Hepatic stellate cell (primary cell): ENCODE data around the gene HS3ST2.
"Not testable (repeated sequence)": the region's sequence is repeated elsewhere in the genome, so short reads cannot be mapped to it uniquely, and the experiment has no call there.

ENCODE experiments used
- DNase-seq: peaks from one replicate; pipeline ENCODE4 v3.0.0; 2011; ENCODE audit warnings: low spot score

Gene HS3ST2

GRCh38 chr16:22933173-22933572 lies 119.2 kb downstream of the HS3ST2 start:
- DNase-seq = no peak

GRCh38 chr16:22934786-22935185 lies 120.8 kb downstream of the HS3ST2 start:
- DNase-seq = no peak

- no peak for DNase-seq
These were observed 123.2 kb downstream of the HS3ST2 start for GRCh38 chr16:22937169-22937568.

GRCh38 chr16:22938647-22939046 lies 124.7 kb downstream of the HS3ST2 start:
- no peak for DNase-seq

DNA sequence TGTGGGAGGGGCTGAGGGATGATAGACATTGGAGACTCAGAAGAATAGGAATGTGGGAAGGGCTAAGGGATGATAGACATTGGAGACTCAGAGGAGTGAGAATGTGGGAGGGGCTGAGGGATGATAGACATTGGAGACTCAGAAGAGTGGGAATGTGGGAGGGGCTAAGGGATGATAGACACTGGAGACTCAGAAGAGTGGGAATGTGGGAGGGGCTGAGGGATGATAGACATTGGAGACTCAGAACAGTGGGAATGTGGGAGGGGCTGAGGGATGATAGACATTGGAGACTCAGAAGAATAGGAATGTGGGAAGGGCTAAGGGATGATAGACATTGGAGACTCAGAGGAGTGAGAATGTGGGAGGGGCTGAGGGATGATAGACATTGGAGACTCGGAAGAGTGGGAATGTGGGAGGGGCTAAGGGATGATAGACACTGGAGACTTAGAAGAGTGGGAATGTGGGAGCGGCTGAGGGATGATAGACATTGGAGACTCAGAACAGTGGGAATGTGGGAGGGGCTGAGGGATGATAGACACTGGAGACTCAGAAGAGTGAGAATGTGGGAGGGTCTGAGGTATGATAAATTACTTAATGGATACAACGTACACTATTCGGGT lies 125.9 kb downstream of the HS3ST2 start:
- DNase-seq = not testable (repeated sequence)

- no peak for DNase-seq
These were observed 128.1 kb downstream of the HS3ST2 start for GRCh38 chr16:22941970-22942501.

- DNase-seq = no peak
These were observed 128.8 kb downstream of the HS3ST2 start for GRCh38 chr16:22942811-22943210.

DNA sequence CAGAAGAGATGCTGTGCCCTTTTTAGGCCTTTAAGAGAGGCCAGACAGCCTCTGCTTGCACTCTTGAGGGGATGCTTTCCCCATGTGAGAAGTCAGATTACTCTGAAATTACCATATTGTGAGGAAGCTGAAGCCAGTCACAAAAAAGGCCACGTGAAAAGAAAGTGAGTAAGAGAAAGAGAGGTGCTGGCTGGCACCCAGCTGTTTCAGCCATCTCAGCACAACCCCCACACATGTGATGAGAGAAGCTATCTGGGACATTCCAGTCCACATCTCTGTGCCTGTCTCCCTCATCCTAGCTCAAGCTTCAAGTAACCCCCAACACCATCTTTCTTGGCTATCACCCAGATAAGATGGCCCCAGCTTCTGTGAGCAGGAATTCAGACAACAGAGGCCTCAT lies 131.4 kb downstream of the HS3ST2 start:
- no peak for DNase-seq

DNA sequence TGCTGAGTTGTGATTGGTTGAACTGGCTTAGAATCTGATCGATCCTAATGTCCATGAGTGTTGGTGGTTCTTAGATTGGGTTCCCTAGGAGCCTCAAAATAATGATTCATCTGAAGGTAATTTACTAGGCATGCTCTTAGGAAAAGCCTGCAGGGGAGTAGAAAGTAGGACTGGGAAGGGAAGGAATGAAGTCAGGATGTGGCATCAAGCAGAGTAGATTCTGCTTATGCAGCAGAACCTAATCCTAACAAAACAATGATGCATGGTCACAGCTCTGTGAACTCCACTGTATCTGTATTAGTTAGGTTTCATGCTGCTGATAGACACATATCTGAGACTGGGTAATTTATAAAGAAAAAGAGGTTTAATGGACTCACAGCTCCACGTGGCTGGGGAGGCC lies 132.5 kb downstream of the HS3ST2 start:
- no peak for DNase-seq

GRCh38 chr16:22948058-22948602 lies 134.2 kb downstream of the HS3ST2 start:
- no peak for DNase-seq

- peak; percentile 36 for DNase-seq
These were observed 134.8 kb downstream of the HS3ST2 start for GRCh38 chr16:22948603-22949368.

DNA sequence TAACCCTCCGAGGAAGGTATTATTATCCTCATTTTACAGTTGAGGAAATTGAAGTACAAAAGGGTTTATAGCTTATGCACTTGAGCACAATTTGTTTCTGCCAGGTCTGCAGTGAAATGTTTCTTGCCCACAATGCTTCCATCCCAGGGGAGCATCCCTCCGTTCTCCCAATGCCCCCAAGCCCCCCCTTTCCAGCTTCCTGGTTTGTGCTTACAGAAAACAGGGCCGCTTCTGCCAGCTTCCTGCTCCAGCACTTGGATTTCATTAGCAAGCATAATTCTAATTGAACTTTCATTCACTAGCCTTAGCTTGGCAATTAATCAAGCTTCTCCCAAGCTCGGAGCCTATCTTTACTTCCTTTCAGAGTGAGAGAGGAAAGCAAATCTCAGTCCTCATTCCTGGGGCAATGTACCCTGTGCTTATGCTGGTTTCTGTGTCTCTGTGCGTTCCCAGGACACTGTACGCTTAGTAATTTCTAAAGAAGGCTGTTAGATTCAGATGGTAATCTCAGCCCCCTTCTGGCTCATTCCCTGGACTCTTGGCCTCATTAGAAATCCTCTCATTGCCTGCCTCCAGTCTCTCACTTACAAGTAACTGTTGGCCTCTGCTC lies 141.6 kb downstream of the HS3ST2 start:
- DNase-seq = no peak

DNA sequence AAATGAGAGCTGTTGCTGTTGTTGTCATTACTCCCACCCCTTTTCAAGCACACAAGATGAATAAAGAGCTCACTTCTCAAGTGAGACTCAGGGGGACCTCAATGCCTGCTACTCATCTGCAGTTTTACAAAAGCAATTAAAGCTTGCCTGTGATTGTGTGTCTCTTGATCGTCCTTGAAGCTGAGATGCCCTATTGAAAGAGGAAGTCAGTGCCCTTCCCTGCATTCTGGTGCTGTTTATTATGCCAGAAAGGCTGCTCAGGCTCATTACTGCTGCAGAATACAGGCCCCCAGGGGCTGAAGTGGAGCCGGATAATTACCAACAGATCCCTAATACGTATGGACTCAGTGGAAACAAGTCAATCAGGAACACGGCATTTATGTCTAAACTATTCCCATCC lies 147.2 kb downstream of the HS3ST2 start:
- no peak for DNase-seq

GRCh38 chr16:22962905-22963304 lies 148.9 kb downstream of the HS3ST2 start:
- DNase-seq = no peak
